GM20000 (cell line): Measurements from ENCODE around the gene NEGR1.

ENCODE experiments used
- DNase-seq: peaks from one replicate; pipeline ENCODE4 v3.0.0; 2012; ENCODE audit warnings: low spot score
- CTCF ChIP-seq: IDR thresholded peaks from 2 replicates; pipeline ENCODE4 v1.5.1; 2012; ENCODE audit warnings: mild to moderate bottlenecking, control low read depth; ENCODE audit errors: extremely low read depth, missing control alignments

Gene NEGR1

GRCh38 chr1:72207059-72207458, 75.3 kb downstream of the NEGR1 start:
- no peak for TF ChIP-seq CTCF
- DNase-seq: no peak

- TF ChIP-seq CTCF: no peak
- DNase-seq: no peak
Measured at GRCh38 chr1:72202761-72203160, 79.6 kb downstream of the NEGR1 start.

- TF ChIP-seq CTCF: no peak
- no peak for DNase-seq
Measured at GRCh38 chr1:72197786-72198185, 84.6 kb downstream of the NEGR1 start.

- DNase-seq: no peak
- TF ChIP-seq CTCF: no peak
Measured at GRCh38 chr1:72186733-72187307, 95.5 kb downstream of the NEGR1 start.

GRCh38 chr1:72184099-72184701, 98.1 kb downstream of the NEGR1 start:
- no peak for DNase-seq
- TF ChIP-seq CTCF: no peak

GRCh38 chr1:72182859-72183258, 99.5 kb downstream of the NEGR1 start:
- TF ChIP-seq CTCF: no peak
- no peak for DNase-seq

- DNase-seq: no peak
- TF ChIP-seq CTCF: no peak
Measured at GRCh38 chr1:72178266-72178665, 104.1 kb downstream of the NEGR1 start.
